Fibroblast of skin of left quadriceps (primary cell): ENCODE data around the gene TACC3.

Source experiments
- DNase-seq, 2 experiments: peaks; one replicate each; pipeline ENCODE4 v3.0.0-alpha.2; 2013; ENCODE audit warnings: low read depth in 2 of 2

The TACC3 gene

DNA sequence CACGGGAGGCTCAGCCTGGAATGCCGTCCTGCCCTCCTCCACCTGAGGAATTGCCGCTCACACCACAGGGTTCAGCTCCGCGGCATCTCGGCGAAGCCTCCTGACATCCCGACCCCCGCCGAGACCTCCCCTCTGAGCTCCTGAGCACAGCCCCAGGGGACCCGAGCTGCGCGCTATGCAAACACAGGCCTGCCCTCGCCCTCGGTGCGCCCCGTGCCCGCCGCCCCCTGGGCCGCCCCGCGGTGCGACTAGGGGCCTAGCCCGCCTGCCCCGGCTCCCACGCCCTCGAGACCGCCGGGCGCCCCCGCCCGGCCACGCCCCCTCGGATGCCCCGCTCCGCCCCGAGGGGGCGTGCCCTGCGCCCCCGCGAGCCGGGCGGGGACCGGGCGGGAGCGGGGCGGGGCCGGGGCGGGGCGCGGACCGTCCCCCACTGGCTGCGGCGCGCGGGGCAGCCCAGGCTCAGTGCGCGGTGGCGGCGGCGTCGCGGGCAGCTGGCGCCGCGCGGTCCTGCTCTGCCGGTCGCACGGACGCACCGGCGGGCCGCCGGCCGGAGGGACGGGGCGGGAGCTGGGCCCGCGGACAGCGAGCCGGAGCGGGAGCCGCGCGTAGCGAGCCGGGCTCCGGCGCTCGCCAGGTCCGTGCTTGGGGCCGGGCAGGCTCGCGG lies 71.6 kb downstream of the TACC3 start, which contains the start of gene FGFR3:
Gene FGFR3 (plus strand): TSS at position 462 of the 664 bp plus-strand sequence. CDS start 642 bp downstream, outside the sequence.
- DNase-seq = no peak

DNA sequence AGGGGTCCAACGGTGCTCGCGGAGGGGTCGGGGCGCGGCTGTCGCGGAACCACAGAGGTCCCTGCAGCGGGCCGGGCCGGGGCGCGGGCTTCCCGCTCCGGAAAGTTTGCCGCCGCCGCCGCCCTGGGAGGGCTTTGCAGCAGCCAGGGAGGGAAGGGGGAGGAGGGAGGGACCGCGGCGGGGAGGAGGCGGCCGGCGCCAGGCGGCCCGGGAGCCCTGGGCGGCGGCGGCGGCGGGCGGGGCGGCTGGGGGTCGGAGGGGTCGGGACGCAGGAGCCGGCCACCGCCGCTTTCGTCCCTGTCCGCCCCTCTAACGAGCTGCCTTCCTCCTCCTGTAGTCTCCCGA lies 72.1 kb downstream of the TACC3 start:
- no peak for DNase-seq

DNA sequence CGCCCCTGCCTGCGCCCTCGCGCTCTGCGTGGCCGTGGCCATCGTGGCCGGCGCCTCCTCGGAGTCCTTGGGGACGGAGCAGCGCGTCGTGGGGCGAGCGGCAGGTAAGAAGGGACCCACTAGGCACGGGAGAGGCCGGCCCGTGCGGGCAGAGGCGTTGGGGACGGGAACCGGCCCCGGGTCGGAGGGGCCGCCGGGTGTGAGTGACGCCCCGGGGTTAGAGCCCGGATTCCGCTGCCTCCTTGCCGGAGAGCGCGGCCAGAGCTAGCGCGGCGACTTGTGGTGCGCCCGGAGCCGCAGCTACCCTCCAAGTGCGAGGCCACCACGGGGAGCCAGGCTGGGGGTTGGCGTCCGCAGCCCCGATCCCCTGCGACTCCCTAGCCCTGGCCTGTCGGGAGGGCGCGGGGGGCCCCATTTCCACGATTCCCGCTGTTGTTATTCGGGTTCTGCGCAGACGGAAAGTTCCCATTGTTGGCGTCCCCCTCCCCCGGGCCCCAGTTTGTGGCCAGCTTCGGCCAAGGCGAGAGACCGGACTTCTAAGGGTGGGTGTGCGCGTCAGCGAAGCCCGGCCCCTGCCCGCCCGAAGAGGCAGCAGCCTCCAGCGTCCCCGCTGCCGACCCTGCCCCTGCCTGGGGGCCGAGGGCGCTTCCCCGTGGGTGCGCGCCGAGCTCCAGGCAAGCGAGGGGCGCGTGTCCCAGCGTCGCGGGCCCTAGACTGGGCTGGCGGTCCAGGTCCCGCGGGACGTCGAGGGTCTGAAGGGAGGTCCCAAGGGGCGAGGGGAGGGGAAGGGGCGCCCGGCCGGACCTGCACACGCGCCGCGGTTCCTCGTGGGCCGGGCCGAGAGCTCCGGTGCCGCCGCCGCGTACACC lies 72.9 kb downstream of the TACC3 start:
- DNase-seq = no peak
